Suprapubic skin (tissue), 4 donors: Measurements from ENCODE around the gene SPTAN1. TPM values are rescaled to one million over a fixed set of nuclear protein-coding genes. Genes with fewer than 3 reads are reported as not detected.
A peak's percentile ranks its signal among the peaks of the same experiment; 100 is the strongest.

Experiments
- DNase-seq, 2 donors: peaks; one replicate each; pipeline ENCODE4 v3.0.0-alpha.2; 2019; ENCODE audit warnings: low spot score in 2 of 2
- H3K27ac ChIP-seq: fragments of 200-600 bp; sonication (generic); one replicate; pipeline ENCODE4 v1.5.1; 2019
- H3K27me3 ChIP-seq: fragments of 200-600 bp; sonication (generic); one replicate; pipeline ENCODE4 v1.5.1; 2019
- H3K36me3 ChIP-seq: fragments of 200-600 bp; sonication (generic); one replicate; pipeline ENCODE4 v1.5.1; 2019
- H3K4me1 ChIP-seq: fragments of 200-600 bp; sonication (generic); one replicate; pipeline ENCODE4 v1.5.1; 2019
- H3K4me3 ChIP-seq: fragments of 200-600 bp; sonication (generic); one replicate; pipeline ENCODE4 v1.5.1; 2019; ENCODE audit warnings: mild to moderate bottlenecking
- H3K9me3 ChIP-seq: fragments of 200-600 bp; sonication (generic); one replicate; pipeline ENCODE4 v1.5.1; 2019
- CTCF ChIP-seq, 2 donors: fragments of 200-600 bp in 1 of 2; fragments of 450-650 bp in 1 of 2; sonication (generic) in 1 of 2; IDR thresholded peaks; one replicate each; pipeline ENCODE4 v1.5.1; 2016 to 2019; ENCODE audit warnings: antibody characterized with exemption in 2 of 2, mild to moderate bottlenecking in 1 of 2, moderate library complexity in 1 of 2
- EP300 ChIP-seq: sonication (generic); formaldehyde crosslinking; IDR thresholded peaks from one replicate; pipeline ENCODE4 v1.6.1; 2017; ENCODE audit warnings: antibody characterized with exemption
- POLR2A ChIP-seq, 2 donors: fragments of 450-650 bp; IDR thresholded peaks; one replicate each; pipeline ENCODE4 v1.6.1; 2017; ENCODE audit warnings: antibody characterized with exemption in 2 of 2, mild to moderate bottlenecking in 2 of 2, moderate library complexity in 2 of 2
- POLR2AphosphoS5 ChIP-seq, 3 donors: sonication (generic); formaldehyde crosslinking; IDR thresholded peaks; one replicate each; pipeline ENCODE4 v1.6.1; 2017; ENCODE audit warnings: antibody characterized with exemption in 3 of 3
- WGBS: methylation state at CpG from one replicate; pipeline ENCODE4 v1.1.5; 2018; 5-methylcytosine and 5-hydroxymethylcytosine counted together
- total RNA-seq, 4 donors: library from RNA; depleted of rRNA; stranded (reverse); fragments of >200 nt; gene quantifications; one replicate each; pipeline ENCODE4 v1.1.0, GENCODE V29; 2016

The SPTAN1 gene
- total RNA-seq, 4 donors from 2014 or later: 251 to 476 (median 354) TPM

- no peak for DNase-seq
- 76% methylated on average over 4 of the region's 4 CpGs for WGBS
- Histone ChIP-seq H3K4me1 (no peaks in the 10 kb centered on the region), H3K27ac (no peak overlapping the region), H3K27me3 (no peaks in the 10 kb centered on the region), H3K4me3 (no peak overlapping the region), H3K9me3 (no peaks in the 10 kb centered on the region), H3K36me3 (peaks cover 95% of the 10 kb centered on the region)
- TF ChIP-seq POLR2A (IDR thresholded peaks at IDR 0.05) (no peak), POLR2AphosphoS5 (IDR thresholded peaks at IDR 0.05) (no peak), CTCF (IDR thresholded peaks at IDR 0.05) (no peak), EP300 (no peak)
Measured at GRCh38 chr9:128529191-128529590, 23.2 kb upstream of the SPTAN1 start.

GRCh38 chr9:128532581-128532980 is 19.8 kb upstream of the SPTAN1 start:
- Histone ChIP-seq H3K27ac (no peak overlapping the region), H3K36me3 (peaks cover 95% of the 10 kb centered on the region), H3K4me1 (no peaks in the 10 kb centered on the region), H3K4me3 (no peak overlapping the region), H3K27me3 (no peaks in the 10 kb centered on the region), H3K9me3 (no peaks in the 10 kb centered on the region)
- WGBS: 89% methylated on average over 4 of the region's 4 CpGs
- DNase-seq: peak in 1 of 2 donors; percentile 5
- TF ChIP-seq EP300: no peak
- TF ChIP-seq POLR2A (IDR thresholded peaks at IDR 0.05): no peak
- TF ChIP-seq POLR2AphosphoS5 (IDR thresholded peaks at IDR 0.05): no peak

- Histone ChIP-seq H3K4me3 (no peak overlapping the region), H3K4me1 (no peaks in the 10 kb centered on the region), H3K9me3 (no peaks in the 10 kb centered on the region), H3K27ac (no peak overlapping the region), H3K36me3 (peaks cover 76% of the 10 kb centered on the region), H3K27me3 (no peaks in the 10 kb centered on the region)
- WGBS: 68% methylated on average over 3 of the region's 3 CpGs
- no peak for TF ChIP-seq POLR2A (IDR thresholded peaks at IDR 0.05)
- no peak for TF ChIP-seq CTCF (IDR thresholded peaks at IDR 0.05)
- no peak for TF ChIP-seq EP300
- TF ChIP-seq POLR2AphosphoS5 (IDR thresholded peaks at IDR 0.05): no peak
- DNase-seq: no peak
Measured at GRCh38 chr9:128540634-128541360, 11.6 kb upstream of the SPTAN1 start.

GRCh38 chr9:128546504-128546903 is 5.9 kb upstream of the SPTAN1 start:
- WGBS: 95% methylated on average over 3 of the region's 3 CpGs
- Histone ChIP-seq H3K27ac (no peak overlapping the region), H3K4me1 (peaks cover 18% of the 10 kb centered on the region), H3K9me3 (no peaks in the 10 kb centered on the region), H3K27me3 (no peaks in the 10 kb centered on the region), H3K36me3 (peaks cover 19% of the 10 kb centered on the region), H3K4me3 (no peak overlapping the region)
- TF ChIP-seq POLR2AphosphoS5 (IDR thresholded peaks at IDR 0.05): no peak
- no peak for TF ChIP-seq EP300
- no peak for TF ChIP-seq CTCF (IDR thresholded peaks at IDR 0.05)
- no peak for TF ChIP-seq POLR2A (IDR thresholded peaks at IDR 0.05)
- no peak for DNase-seq

GRCh38 chr9:128548876-128549275 is 3.5 kb upstream of the SPTAN1 start:
- WGBS: 93% methylated on average over 7 of the region's 7 CpGs
- H3K27ac ChIP-seq: no peak overlapping the region

More at GRCh38 chr9:128548876-128549275, 3.5 kb upstream of the SPTAN1 start:
- no peaks in the 10 kb centered on the region for H3K9me3 ChIP-seq
- H3K4me1 ChIP-seq: peaks cover 32% of the 10 kb centered on the region
- H3K27me3 ChIP-seq: no peaks in the 10 kb centered on the region
- TF ChIP-seq POLR2A (IDR thresholded peaks at IDR 0.05) (no peak), POLR2AphosphoS5 (IDR thresholded peaks at IDR 0.05) (no peak), EP300 (no peak), CTCF (IDR thresholded peaks at IDR 0.05) (no peak)
- DNase-seq: no peak
- no peak overlapping the region for H3K4me3 ChIP-seq
- no peaks in the 10 kb centered on the region for H3K36me3 ChIP-seq
